HG02981 (cell line): ENCODE results near the gene MAPK10.
A peak's percentile ranks its signal among the peaks of the same experiment; 100 is the strongest.
"Not testable (repeated sequence)": the region's sequence is repeated elsewhere in the genome, so short reads cannot be mapped to it uniquely, and the experiment has no call there.

ENCODE experiments used
- ATAC-seq: cut with Tn5 transposase; IDR thresholded peaks from one replicate; pipeline ENCODE4 v1.9.1; 2021; ENCODE audit warnings: mild to moderate bottlenecking, moderate library complexity; ENCODE audit not compliant: unreplicated experiment

The MAPK10 gene

GRCh38 chr4:86048426-86048825 is 311.4 kb downstream of the MAPK10 start:
- ATAC-seq, result no peak

DNA sequence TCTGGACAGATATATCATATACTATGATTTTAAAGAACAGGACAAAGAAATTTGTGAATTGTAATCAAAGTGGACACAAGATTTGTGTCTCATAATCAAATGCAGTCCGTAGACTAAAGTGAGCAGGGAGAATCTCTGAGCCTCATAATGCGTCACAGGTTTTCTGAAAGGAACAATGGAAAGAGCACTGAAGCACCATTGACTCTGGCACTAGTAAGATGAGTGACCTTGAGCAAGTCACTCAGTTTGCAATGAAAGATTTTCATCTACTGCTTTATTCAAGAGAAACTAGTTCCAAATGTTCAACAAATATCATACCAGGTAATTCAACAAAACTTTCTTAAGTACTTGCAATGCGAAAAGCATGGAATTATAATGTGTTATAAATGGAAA is 315.3 kb downstream of the MAPK10 start:
- ATAC-seq, result no peak

GRCh38 chr4:86043755-86044592 is 315.9 kb downstream of the MAPK10 start:
- ATAC-seq, result no peak

DNA sequence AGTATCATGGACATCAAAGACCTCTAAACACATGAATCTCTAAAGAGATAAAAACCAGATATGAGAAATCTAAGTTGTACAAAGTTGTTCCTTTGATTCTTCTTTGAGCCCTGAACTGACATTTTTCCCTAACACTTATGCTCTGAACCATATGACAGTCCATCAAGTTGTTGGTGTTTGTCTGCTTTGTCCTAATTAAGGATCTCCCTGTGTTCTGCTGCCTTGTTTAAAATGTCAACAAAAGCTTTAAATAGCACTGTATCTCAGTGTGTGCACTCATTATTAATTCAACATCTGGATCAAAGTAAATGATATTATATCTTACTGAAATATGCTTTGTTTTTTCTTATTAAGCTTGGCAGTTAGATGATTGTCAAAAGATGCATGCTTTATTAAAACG is 321.8 kb downstream of the MAPK10 start:
- ATAC-seq, result no peak

- ATAC-seq, result no peak
Observed at GRCh38 chr4:86036736-86037135, 323.1 kb downstream of the MAPK10 start.

DNA sequence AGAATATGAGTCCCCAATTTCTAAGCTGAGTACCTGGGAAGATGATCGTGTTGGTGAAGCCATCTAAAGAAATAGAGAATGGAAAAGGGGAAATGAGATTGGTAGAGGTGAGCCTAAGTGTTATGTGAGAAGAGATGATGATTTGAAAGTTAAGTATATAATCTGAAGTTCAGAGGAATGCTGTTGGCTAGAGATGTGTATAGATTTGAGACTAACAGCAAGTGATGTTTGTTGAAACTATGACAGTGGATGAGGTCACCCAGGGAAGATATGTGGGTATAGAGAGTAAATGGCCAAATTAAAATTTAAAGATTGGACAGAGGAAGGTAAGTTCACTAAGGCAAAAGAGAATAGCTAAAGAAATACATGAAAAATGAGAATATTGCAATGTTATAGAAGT is 324.2 kb downstream of the MAPK10 start:
- no peak for ATAC-seq

DNA sequence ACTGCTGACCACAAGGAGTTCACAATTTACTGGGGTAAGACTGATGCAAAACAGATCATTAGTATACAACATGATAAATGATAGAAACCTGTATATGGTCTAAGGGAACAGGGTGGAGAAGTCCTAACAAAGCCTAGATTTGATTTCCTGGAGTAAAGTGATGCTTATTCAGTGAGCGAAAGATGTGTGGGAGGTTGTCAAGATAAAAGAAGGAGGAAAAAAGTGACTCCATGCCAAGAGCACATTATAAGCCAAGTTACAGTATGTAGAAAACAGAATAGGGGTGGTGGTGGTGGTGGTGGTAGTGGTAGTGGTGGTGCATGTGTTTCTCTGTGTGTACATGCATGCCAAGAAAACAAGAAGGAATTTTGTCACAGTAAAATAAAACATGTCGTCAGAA is 325.2 kb downstream of the MAPK10 start:
- no peak for ATAC-seq

DNA sequence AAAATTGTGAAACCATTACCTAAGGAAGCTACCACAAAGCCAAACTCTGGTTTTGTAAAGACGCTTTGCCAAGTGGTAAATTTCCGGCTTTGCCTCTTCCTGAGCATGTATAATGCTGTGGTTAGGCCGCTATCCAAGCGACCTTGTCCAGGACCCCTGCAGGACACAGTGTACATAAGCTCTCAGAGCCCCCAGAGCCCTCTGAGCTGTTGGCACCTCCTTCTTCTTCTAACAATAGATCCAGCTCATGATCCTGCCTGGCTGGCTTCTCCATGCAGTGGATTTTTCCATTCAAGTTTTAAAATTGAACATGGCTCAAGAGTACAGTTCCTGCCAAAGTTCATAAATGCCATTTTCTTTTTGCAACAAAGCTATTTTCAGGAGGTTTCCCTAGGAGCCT is 326.7 kb downstream of the MAPK10 start:
- ATAC-seq, result no peak

DNA sequence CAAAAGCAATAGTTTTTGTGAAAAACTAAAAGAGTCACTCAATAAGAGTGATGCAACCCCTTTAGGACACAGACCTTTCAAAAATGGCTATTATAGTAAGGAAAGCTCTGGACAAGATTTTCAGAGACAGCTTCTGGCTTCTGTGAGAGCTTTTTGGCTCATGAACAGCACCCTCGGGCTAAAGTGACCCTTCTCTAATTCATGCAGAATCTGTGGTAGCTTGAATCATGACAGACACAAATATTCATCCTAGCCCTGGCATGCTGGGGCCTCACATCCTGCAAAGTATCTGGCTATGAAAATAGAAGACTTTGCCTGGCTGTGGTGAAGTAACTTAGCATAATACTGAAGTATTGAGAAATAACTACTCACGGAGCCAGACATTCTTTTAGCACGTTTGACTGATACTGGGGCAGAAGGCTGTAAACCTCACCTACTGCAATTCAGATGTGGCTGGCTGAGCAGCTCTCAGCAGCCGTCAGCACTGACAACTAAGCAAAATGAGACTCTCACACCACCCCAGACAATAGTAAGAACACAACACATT is 327.3 kb downstream of the MAPK10 start:
- no peak for ATAC-seq

- no peak for ATAC-seq
Observed at GRCh38 chr4:86031927-86032326, 327.9 kb downstream of the MAPK10 start.

DNA sequence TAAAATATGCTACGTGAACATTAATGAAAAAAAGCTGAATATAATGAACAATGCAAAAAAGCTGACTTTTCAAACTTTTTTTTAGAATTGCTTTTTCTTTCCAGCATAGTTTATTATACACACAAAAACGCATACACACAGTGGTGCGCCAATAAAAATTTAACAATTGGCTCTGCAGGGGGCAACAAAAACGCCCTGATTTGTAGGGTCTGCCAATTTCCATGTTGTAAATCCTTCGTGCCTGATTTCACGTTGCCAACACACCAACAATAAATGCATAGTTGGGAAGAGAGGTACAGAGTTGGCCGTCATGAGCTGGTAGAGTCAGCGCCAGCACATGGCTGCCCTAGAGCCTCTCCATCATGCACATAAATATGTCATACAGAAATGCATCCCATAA is 333.1 kb downstream of the MAPK10 start:
- no peak for ATAC-seq

GRCh38 chr4:86021671-86022070 is 338.2 kb downstream of the MAPK10 start:
- ATAC-seq, result not testable (repeated sequence)

GRCh38 chr4:86019906-86020305 is 339.9 kb downstream of the MAPK10 start:
- no peak for ATAC-seq

DNA sequence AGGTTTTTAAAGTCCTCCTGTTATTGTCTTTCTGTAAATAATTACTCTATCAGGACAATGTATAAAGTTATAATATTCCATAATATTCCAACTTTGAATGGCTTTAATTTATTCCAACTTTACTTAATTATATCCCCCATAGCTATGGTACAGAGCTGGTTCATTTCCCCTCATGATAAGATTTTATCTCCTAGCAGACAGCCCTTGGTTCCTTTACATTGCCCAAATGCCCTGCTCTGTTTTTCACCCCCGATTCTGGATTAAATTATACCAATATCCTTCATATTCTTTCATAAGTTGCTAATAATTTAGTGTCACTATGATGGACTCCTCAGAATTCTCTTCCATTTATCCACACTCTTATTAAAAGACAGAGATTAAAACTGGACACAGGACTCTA is 340.5 kb downstream of the MAPK10 start:
- ATAC-seq, result no peak

DNA sequence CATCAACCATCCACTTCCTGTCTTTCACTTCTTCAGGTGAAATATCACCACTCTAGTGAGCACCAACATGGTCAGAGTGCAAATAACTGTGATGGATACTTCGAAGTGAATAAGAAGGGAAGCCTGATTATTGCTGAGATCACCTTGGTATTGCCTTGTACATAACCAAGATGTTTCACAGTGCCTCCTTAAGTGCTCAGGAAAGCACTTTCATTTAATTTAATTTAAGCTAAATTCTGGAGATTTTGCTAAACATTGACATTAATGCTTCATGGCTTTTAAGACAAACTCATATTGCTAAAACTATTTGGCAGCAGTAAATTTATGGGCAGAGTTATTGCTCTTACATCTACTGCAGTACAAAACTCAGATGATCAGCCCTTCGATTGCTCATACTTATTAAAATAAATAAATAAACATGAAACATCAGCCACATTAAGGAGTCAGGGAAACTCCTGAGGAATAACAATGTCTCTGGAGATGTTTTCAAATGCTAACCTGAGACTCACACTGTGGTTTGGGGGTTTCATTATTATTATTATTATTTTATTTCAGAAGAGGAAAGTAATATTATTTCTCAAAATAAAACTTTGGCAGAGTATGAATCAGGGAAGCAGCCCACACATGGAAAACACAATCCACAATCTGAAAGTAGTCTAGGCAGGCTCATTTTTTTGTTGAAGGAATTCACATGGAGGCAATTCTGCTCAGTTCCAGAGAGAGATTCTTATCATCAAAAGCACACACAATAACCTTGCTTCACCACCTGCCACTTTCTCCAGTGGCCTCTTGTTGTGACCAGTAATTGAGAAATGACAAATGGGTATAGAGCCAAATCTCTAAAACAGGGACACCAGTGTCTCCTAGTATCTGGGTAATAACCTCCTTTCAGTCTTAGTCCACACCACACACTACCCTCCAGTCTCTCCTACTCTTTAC is 344.2 kb downstream of the MAPK10 start:
- ATAC-seq, result no peak

- peak; percentile 86 for ATAC-seq
Observed at GRCh38 chr4:86014599-86014998, 345.3 kb downstream of the MAPK10 start.

- no peak for ATAC-seq
Observed at GRCh38 chr4:86013621-86014020, 346.2 kb downstream of the MAPK10 start.

GRCh38 chr4:86011117-86011516 is 348.7 kb downstream of the MAPK10 start:
- no peak for ATAC-seq

DNA sequence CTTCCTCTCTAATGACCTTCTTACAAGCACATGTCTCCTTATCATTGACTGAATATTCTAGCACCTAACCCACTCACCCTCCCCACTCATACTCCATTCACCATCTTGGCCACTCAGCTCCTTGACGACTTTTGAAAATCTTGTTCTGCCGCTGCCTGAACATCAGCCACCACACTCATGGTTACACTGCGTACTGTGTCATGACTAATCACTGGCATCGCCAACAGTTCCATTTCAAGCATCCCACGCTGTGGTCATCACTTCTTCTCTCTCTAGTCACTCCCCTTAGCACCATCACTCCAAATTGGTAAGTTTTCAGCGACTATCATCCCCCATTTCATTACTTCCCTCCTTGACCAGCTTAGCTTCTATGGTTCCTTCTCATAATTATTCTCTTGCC is 352.8 kb downstream of the MAPK10 start:
- no peak for ATAC-seq

DNA sequence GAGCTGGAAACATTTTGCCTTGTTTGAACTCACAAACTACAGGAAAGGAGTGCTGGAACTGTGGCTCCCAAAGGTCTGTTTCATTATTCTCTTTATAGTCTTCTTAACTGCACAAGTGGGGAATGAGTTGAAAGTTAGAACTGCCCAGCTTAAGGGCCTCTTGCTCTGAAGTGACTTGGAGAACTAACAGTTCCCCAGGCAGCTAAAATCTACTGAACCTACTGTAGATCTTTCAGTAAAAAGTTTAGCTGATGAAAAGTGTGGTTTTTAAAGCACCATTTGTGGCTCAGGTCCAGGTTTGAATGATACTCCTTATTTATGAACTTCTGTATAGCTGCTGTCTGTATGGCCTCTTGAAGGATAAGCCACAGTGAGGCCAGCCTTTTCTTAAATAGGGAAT is 353.8 kb downstream of the MAPK10 start:
- ATAC-seq, result no peak

GRCh38 chr4:86004030-86004429 is 355.8 kb downstream of the MAPK10 start:
- no peak for ATAC-seq

DNA sequence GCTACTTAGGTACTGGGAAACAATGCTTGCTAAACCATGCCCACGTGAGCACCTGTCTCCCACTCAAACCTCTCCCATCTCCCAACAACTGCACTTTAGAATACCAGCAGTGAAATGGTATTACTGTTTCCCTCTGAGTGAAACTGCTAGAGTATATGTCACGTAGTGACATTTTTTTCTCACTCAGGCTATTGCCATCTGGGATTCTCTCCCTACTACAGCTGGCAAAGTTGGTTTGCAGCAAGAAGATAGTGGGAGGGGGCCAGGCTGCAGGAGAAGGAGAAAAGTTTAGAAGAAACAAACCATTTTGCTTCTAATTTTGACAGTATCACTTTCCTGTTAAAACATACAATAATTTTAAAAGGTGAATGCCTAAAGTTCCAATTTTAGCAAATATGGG is 358.3 kb downstream of the MAPK10 start:
- no peak for ATAC-seq
